ENCODE measurements around the gene HSD11B2.

- TF ChIP-seq, protein P1, sequence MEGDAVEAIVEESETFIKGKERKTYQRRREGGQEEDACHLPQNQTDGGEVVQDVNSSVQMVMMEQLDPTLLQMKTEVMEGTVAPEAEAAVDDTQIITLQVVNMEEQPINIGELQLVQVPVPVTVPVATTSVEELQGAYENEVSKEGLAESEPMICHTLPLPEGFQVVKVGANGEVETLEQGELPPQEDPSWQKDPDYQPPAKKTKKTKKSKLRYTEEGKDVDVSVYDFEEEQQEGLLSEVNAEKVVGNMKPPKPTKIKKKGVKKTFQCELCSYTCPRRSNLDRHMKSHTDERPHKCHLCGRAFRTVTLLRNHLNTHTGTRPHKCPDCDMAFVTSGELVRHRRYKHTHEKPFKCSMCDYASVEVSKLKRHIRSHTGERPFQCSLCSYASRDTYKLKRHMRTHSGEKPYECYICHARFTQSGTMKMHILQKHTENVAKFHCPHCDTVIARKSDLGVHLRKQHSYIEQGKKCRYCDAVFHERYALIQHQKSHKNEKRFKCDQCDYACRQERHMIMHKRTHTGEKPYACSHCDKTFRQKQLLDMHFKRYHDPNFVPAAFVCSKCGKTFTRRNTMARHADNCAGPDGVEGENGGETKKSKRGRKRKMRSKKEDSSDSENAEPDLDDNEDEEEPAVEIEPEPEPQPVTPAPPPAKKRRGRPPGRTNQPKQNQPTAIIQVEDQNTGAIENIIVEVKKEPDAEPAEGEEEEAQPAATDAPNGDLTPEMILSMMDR (conservative IDR thresholded peaks at IDR 0.05 in 1 of 2, IDR thresholded peaks at IDR 0.05 in 1 of 2; ENCODE audit: extremely low read depth in 1 of 2, insufficient read depth in 1 of 2, low read depth in 1 of 2, low read length in 2 of 2), result no peak
- TF ChIP-seq EZH2 (IDR thresholded peaks at IDR 0.05; ENCODE audit: borderline replicate concordance, low read length), result peak; percentile 65
Observed at GRCh38 chr16:67430504-67430976, 381 bp upstream of the HSD11B2 start.

Data from mammary epithelial cell (primary cell).